Nephron progenitor cell (in vitro differentiated cells): ENCODE results near the gene ZNF320.
A peak's percentile ranks its signal among the peaks of the same experiment; 100 is the strongest.
"Not testable (repeated sequence)": the region's sequence is repeated elsewhere in the genome, so short reads cannot be mapped to it uniquely, and the experiment has no call there.

Source experiments
- DNase-seq: peaks from one replicate; pipeline ENCODE4 v3.0.0; 2021
- H3K27ac Mint-ChIP-seq: 2 replicates; pipeline ENCODE4 v1.8.0; 2021; ENCODE audit warnings: mild to moderate bottlenecking, moderate library complexity, mixed read lengths
- H3K27me3 Mint-ChIP-seq: 2 replicates; pipeline ENCODE4 v1.8.0; 2021; ENCODE audit warnings: mild to moderate bottlenecking, low read depth, mixed read lengths; ENCODE audit not compliant: poor library complexity
- H3K36me3 Mint-ChIP-seq: 2 replicates; pipeline ENCODE4 v1.8.0; 2021; ENCODE audit warnings: low read depth, mixed read lengths
- H3K4me1 Mint-ChIP-seq: 2 replicates; pipeline ENCODE4 v1.8.0; 2021; ENCODE audit warnings: mixed read lengths
- H3K4me3 Mint-ChIP-seq: 2 replicates; pipeline ENCODE4 v1.8.0; 2021; ENCODE audit warnings: mild to moderate bottlenecking, moderate library complexity, mixed read lengths
- H3K9me3 Mint-ChIP-seq: 2 replicates; pipeline ENCODE4 v1.8.0; 2021; ENCODE audit warnings: mild to moderate bottlenecking, moderate library complexity, mixed read lengths
- TF ChIP-seq, protein P1 (sequence below): fragments of 200-600 bp; sonication (generic); IDR thresholded peaks from 2 replicates; pipeline ENCODE4 v1.5.0; 2021; ENCODE audit warnings: antibody characterized with exemption

ZNF320 gene

DNA sequence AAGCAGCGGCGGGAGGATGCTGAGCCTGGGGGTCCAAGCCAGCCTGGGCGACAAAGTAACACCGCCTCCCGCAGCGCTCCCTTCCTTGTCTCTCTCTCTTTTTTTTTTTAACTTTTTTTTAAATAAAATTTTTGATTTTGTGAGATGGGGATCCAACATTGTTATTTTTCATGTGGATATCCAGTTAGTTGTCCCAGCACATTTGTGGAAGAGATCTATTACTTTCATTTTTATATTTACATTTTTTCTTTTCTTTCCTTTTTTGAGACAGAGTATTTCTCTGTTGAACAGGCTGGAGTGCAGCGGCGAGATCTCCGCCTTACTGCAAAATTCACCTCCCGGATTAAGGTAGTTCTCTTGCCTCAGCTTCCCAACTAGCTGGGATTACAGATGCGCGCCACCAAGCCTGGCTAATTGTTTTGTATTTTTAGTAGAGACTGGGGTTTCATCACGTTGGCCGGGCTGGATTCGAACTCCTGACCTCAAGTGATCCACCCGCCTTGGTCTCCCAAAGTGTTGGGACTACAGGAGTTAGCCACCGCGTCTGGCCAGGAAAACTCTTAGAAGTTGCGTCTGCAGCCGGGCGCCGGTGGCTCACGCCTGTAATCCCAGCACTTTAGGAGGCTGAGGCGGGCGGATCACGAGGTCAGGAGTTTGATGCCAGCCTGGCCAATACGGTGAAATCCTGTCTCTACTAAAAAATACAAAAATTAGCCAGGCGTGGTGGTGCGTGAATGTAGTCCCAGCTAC lies 45.9 kb upstream of the ZNF320 start:
- Mint-ChIP-seq H3K4me3 (peak overlapping the region; percentile 92), H3K9me3 (peaks cover 51% of the 10 kb centered on the region), H3K27ac (no peak overlapping the region), H3K4me1 (peaks cover 40% of the 10 kb centered on the region), H3K36me3 (peaks cover 42% of the 10 kb centered on the region), H3K27me3 (peaks cover 14% of the 10 kb centered on the region)
- TF ChIP-seq, protein P1, sequence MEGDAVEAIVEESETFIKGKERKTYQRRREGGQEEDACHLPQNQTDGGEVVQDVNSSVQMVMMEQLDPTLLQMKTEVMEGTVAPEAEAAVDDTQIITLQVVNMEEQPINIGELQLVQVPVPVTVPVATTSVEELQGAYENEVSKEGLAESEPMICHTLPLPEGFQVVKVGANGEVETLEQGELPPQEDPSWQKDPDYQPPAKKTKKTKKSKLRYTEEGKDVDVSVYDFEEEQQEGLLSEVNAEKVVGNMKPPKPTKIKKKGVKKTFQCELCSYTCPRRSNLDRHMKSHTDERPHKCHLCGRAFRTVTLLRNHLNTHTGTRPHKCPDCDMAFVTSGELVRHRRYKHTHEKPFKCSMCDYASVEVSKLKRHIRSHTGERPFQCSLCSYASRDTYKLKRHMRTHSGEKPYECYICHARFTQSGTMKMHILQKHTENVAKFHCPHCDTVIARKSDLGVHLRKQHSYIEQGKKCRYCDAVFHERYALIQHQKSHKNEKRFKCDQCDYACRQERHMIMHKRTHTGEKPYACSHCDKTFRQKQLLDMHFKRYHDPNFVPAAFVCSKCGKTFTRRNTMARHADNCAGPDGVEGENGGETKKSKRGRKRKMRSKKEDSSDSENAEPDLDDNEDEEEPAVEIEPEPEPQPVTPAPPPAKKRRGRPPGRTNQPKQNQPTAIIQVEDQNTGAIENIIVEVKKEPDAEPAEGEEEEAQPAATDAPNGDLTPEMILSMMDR: no peak
- DNase-seq: no peak

DNA sequence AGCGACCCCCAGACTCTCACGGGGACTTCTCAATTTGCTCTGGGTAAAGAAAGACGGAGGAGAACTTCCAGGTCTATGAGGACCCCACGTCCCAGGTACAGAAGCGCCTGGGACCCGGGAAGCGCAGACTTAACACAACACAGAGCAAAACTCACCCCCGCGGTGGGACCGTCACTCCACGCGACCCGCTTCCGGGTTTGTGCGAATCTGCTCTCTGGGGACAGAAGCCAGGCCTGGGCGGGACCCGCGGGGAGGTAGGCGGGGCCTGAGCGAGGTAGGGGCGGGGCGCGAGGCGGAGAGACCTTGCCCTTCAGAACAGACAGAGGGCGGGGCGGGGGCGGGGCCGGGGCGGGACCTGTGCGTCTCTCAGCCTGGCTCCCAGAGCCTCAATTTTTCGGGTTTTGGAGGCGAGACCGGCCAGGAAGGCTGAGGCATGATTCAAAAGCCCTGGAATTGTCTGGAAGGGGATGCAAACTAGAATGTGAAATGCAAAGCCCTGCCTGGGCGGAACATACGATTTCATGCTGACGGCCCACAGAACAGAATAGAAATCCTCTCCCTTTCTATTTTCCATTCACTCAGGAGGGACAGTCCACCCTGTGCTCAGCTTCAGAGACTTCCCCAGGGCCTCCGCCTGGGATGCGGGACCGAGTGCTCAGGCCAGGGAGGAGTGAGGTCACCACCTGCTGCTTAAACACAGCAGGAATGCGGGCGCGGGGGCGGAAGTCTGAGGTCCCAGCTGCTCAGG lies 45.1 kb upstream of the ZNF320 start:
- H3K4me1 Mint-ChIP-seq: peaks cover 40% of the 10 kb centered on the region
- peak overlapping the region; percentile 92 for H3K4me3 Mint-ChIP-seq
- H3K36me3 Mint-ChIP-seq: peaks cover 37% of the 10 kb centered on the region
- TF ChIP-seq, protein P1: no peak
- peaks cover 45% of the 10 kb centered on the region for H3K9me3 Mint-ChIP-seq
- peaks cover 14% of the 10 kb centered on the region for H3K27me3 Mint-ChIP-seq
- peak overlapping the region; percentile 80 for H3K27ac Mint-ChIP-seq
- DNase-seq: peak; percentile 96

DNA sequence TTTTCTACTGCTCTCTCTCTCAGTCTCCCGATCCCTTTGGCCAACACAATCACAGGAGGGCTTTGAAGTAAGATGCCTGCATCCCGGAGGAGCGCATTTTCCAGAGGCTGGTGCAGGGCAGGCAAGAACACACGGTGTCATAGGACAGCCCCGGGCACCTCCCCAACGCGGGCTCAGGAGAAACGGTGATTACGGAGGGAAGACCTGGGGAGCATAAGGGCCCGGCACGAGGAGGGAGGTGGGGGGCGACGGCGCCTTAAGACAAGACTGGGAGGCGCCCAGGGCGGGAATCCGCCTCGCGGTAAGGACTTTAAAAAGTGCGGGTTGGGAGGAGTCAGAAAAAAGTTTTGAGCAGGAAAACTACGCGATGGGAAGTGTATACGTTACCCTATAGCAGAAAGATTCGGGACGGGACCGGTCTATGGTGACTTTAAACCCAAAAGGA lies 44.5 kb upstream of the ZNF320 start:
- H3K27ac Mint-ChIP-seq: peak overlapping the region; percentile 67
- H3K4me3 Mint-ChIP-seq: peak overlapping the region; percentile 92
- peaks cover 40% of the 10 kb centered on the region for H3K4me1 Mint-ChIP-seq
- peaks cover 38% of the 10 kb centered on the region for H3K36me3 Mint-ChIP-seq
- TF ChIP-seq, protein P1: no peak
- H3K27me3 Mint-ChIP-seq: peaks cover 11% of the 10 kb centered on the region
- H3K9me3 Mint-ChIP-seq: peaks cover 41% of the 10 kb centered on the region
- peak; percentile 37 for DNase-seq

DNA sequence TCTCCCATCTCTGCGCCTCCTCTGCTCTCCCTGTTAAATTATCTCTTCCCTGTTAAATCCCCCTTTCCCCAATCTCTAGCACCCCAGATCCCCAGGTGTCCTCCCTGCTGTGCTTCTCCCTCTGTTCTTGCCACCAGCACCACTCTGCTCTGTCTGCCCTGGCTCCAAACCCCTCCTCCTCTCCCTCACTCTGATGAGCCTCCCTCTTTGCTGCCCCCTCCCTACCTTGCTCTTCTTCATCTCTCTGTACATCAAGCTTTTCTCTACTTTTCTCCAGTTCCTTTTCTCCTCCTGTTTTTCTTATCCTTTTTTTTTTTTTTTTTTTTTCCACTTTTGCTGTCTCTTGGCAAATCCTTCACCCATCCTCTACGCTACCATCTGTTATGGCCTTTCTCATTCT lies 44.1 kb upstream of the ZNF320 start:
- H3K27me3 Mint-ChIP-seq: not testable (repeated sequence)
- Mint-ChIP-seq H3K9me3 (peaks cover 41% of the 10 kb centered on the region), H3K27ac (peak overlapping the region; percentile 67), H3K36me3 (peaks cover 42% of the 10 kb centered on the region), H3K4me1 (peaks cover 40% of the 10 kb centered on the region), H3K4me3 (peak overlapping the region; percentile 92)
- peak; percentile 12 for DNase-seq

DNA sequence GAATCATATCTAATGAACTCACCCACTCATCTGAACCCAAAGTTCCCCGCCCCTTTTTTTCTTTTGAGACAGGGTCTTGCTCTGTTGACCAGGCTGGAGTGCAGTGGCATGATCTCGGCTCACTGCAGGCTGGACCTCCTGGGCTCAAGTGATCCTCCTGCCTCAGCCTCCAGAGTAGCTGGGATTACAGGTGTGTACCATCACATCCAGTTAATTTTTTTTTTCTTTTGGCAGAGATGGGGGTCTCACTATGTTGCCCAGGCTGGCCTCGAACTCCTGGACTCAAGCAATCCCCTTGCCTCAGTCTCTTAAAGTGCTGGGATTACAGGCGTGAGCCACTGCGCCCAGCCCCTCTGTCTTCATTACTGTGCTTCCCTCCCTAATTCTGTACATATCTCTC lies 43.5 kb upstream of the ZNF320 start:
- H3K4me3 Mint-ChIP-seq: peak overlapping the region; percentile 92
- H3K27ac Mint-ChIP-seq: not testable (repeated sequence)

DNA sequence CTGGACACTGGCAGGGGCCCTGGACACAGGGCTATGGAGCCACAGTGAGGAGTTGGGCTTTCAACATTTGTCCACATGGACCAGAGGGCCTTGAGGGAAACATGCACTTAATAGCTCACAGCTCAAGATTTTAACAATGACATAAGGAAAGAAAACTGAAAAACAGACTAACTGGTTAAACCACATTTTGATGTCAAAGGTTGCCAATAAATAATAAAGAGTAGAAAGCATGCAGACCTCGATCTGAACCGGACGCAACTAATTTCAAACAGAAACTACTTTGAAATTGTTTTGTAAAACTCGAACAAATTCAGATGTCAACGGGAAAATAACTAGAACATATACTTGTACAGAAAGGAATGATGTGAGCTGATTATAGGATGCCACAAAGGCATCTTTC lies 41.3 kb upstream of the ZNF320 start:
- peaks cover 55% of the 10 kb centered on the region for H3K36me3 Mint-ChIP-seq

More for the DNA sequence above, 43.5 kb upstream of the ZNF320 start:
- Mint-ChIP-seq H3K36me3 (peaks cover 44% of the 10 kb centered on the region), H3K4me1 (peaks cover 40% of the 10 kb centered on the region), H3K9me3 (peaks cover 37% of the 10 kb centered on the region)
- not testable (repeated sequence) for DNase-seq, H3K27me3 Mint-ChIP-seq

More for the DNA sequence above, 41.3 kb upstream of the ZNF320 start:
- no peak for DNase-seq
- peaks cover 3% of the 10 kb centered on the region for H3K27me3 Mint-ChIP-seq
- no peak overlapping the region for H3K27ac Mint-ChIP-seq
- peaks cover 35% of the 10 kb centered on the region for H3K9me3 Mint-ChIP-seq
- TF ChIP-seq, protein P1: no peak
- no peak overlapping the region for H3K4me3 Mint-ChIP-seq
- peaks cover 25% of the 10 kb centered on the region for H3K4me1 Mint-ChIP-seq
